Urinary bladder (tissue), 4 donors: ENCODE measurements around the gene SPATS2L. TPM values are rescaled to one million over a fixed set of nuclear protein-coding genes. Genes with fewer than 3 reads are reported as not detected.

ENCODE experiments used
- DNase-seq: peaks from one replicate; pipeline ENCODE4 v3.0.0-alpha.2; 2015; ENCODE audit errors: extremely low spot score
- H3K27ac ChIP-seq: one replicate; pipeline ENCODE4 v1.5.1; 2013; ENCODE audit warnings: low read depth, mild to moderate bottlenecking, moderate library complexity
- H3K36me3 ChIP-seq: one replicate; pipeline ENCODE4 v1.6.1; 2013; ENCODE audit warnings: mild to moderate bottlenecking, moderate library complexity; ENCODE audit not compliant: insufficient read depth
- H3K4me1 ChIP-seq: one replicate; pipeline ENCODE4 v1.6.1; 2013; ENCODE audit warnings: mild to moderate bottlenecking, moderate library complexity; ENCODE audit not compliant: insufficient read depth
- H3K4me3 ChIP-seq: one replicate; pipeline ENCODE4 v1.5.1; 2013; ENCODE audit warnings: low read depth, low read length
- whole genome bisulfite sequencing: extraction: QIAGEN DNeasy Blood & Tissue Kit; methylation state at CpG from one replicate; pipeline ENCODE4 v1.1.7; 2013; 5-methylcytosine and 5-hydroxymethylcytosine counted together
- polyA plus RNA-seq: library from polyadenylated mRNA; stranded (reverse); fragments of 200-250 nt; gene quantifications from one replicate; pipeline ENCODE4 v1.2.3, GENCODE V29; 2013
- small RNA-seq: library from RNA; depleted of rRNA; stranded (forward); fragments of <200 nt; gene quantifications from one replicate; pipeline ENCODE3, GENCODE V24; 2014
- total RNA-seq: library from RNA; depleted of rRNA; stranded (reverse); fragments of >200 nt; gene quantifications from one replicate; pipeline ENCODE4 v1.2.3, GENCODE V29; 2014
- donor health status: healthy with polysubstance abuse.
- donor health status: healthy.

SPATS2L gene
- total and polyA plus RNA-seq, 2 donors, result 57.7 to 128 TPM

GRCh38 chr2:200525882-200526651 is 219.6 kb downstream of the SPATS2L start, which contains the start of gene SGO2:
SGO2 (plus strand) TSS chr2:200526207; CDS start chr2:200532976, 6,769 bp downstream.
- Histone ChIP-seq H3K27ac (no peak within 1 kb of the TSS), H3K4me1 (no peaks in the 10 kb centered on the region), H3K36me3 (no peaks in the 10 kb centered on the region), H3K4me3 (peak within 1 kb of the TSS; percentile 70)
- peak; percentile 90 for DNase-seq
- under 1% methylated on average over 56 of the region's 56 CpGs for WGBS

DNA sequence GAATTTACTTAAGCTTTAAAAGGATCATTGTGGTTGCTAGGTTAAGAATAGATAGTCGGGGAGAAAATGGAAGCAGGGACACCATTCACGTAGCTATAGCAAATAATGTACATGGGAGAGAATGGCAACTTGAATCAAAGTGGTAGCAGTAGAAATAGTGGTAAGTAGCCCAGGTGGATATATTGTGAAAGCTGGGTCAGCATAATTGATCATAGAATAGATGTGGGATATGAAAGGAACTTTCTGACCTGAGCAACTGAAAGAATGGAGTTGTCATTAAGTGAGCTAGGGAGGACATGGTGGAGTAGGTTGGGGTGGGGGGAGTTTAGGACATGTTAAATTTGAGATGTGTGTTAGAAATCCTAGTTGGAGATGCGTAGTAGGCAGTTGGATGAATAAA is 221.7 kb downstream of the SPATS2L start:
- Histone ChIP-seq H3K36me3 (no peaks in the 10 kb centered on the region), H3K4me3 (no peak overlapping the region), H3K4me1 (no peaks in the 10 kb centered on the region), H3K27ac (no peak overlapping the region)
- DNase-seq, result no peak
- 60% methylated on average over 3 of the region's 3 CpGs for WGBS

Small RNAs within 50 kb of the gene (small RNA-seq; reads per million reads assigned to genes)
- gene RNY4P34, result 0.95 reads per million, percentile 73 among the genes with 10 or more reads in this experiment

Other genes starting within 250 kb of the SPATS2L start
- gene KCTD18, start 203.4 kb downstream of the SPATS2L start, total RNA-seq, result 20.3 TPM
- 20.5 TPM for gene KCTD18, start 203.4 kb downstream of the SPATS2L start, polyA plus RNA-seq
- 18.0 TPM for gene SGO2, start 219.5 kb downstream of the SPATS2L start, total RNA-seq
- 1.7 TPM for gene SGO2, start 219.5 kb downstream of the SPATS2L start, polyA plus RNA-seq